GM10847 (cell line): ENCODE measurements around the gene C19orf25.

Source experiments
- POLR2A ChIP-seq: IDR thresholded peaks from 2 replicates; pipeline ENCODE4 v1.6.1; 2011; ENCODE audit not compliant: insufficient read length; ENCODE audit errors: extremely low read depth

Gene C19orf25

GRCh38 chr19:1428738-1429391 is 50.1 kb downstream of the C19orf25 start:
- TF ChIP-seq POLR2A = no peak

GRCh38 chr19:1427221-1427920 is 51.6 kb downstream of the C19orf25 start:
- TF ChIP-seq POLR2A = no peak

GRCh38 chr19:1426736-1427135 is 52.3 kb downstream of the C19orf25 start:
- no peak for TF ChIP-seq POLR2A

GRCh38 chr19:1425902-1426301 is 53.1 kb downstream of the C19orf25 start:
- TF ChIP-seq POLR2A = no peak

GRCh38 chr19:1425102-1425837 is 53.7 kb downstream of the C19orf25 start:
- no peak for TF ChIP-seq POLR2A

GRCh38 chr19:1424192-1424955 is 54.6 kb downstream of the C19orf25 start:
- TF ChIP-seq POLR2A = no peak

- no peak for TF ChIP-seq POLR2A
Observed at GRCh38 chr19:1423436-1424191, 55.4 kb downstream of the C19orf25 start.
